Activated B cell treated with CpG ODN at 0.5 μM for 24 hours (primary cell): ENCODE data around the gene MRPS34. TPM values are rescaled to one million over a fixed set of nuclear protein-coding genes. Genes with fewer than 3 reads are reported as not detected.

Experiments used
- ATAC-seq: fragments of 200-7000 bp; cut with Tn5 transposase; one replicate; pipeline ENCODE4 v1.10.0; 2021; ENCODE audit warnings: low read depth, mild to moderate bottlenecking, moderate library complexity
- CTCF ChIA-PET: fragments of 350-600 bp; sonication (Branson Sonifier 250); formaldehyde crosslinking; loops from one replicate; lab custom pipeline; 2021; ENCODE audit warnings: antibody characterized with exemption; lab: Charles Lee
- POLR2A ChIA-PET: fragments of 350-600 bp; sonication (Branson Sonifier 250); formaldehyde crosslinking; loops from one replicate; lab custom pipeline; 2021; ENCODE audit warnings: antibody characterized with exemption; lab: Charles Lee
- DNase-seq: peaks from one replicate; pipeline ENCODE4 v3.0.0; 2022
- H3K27ac Mint-ChIP-seq: one replicate; pipeline ENCODE4 v1.8.0; 2020; ENCODE audit warnings: mixed read lengths
- H3K27me3 Mint-ChIP-seq: one replicate; pipeline ENCODE4 v1.8.0; 2021; ENCODE audit warnings: mixed read lengths
- H3K36me3 Mint-ChIP-seq: one replicate; pipeline ENCODE4 v1.8.0; 2021; ENCODE audit warnings: low read depth, mixed read lengths
- H3K4me1 Mint-ChIP-seq: one replicate; pipeline ENCODE4 v1.8.0; 2021; ENCODE audit warnings: mixed read lengths
- H3K4me3 Mint-ChIP-seq: one replicate; pipeline ENCODE4 v1.8.0; 2020; ENCODE audit warnings: mild to moderate bottlenecking, mixed read lengths
- H3K9me3 Mint-ChIP-seq: one replicate; pipeline ENCODE4 v1.8.0; 2020; ENCODE audit warnings: mixed read lengths
- intact Hi-C: fragments of 100-400 bp; cut with micrococcal nuclease; formaldehyde crosslinking; loops from one replicate; pipeline ENCODE4 v1.15.1; 2024
- total RNA-seq: library from RNA; stranded (reverse); gene quantifications from 2 replicates; pipeline ENCODE4 v1.2.3, GENCODE V29; 2022
- TF ChIP-seq, protein P1 (sequence below): fragments of 200-600 bp; IDR thresholded peaks from one replicate; pipeline ENCODE4 v1.8.0; 2022; ENCODE audit warnings: antibody characterized with exemption, mild to moderate bottlenecking

The MRPS34 gene
- 60.9 and 65.1 TPM in 2 replicates for total RNA-seq

DNA sequence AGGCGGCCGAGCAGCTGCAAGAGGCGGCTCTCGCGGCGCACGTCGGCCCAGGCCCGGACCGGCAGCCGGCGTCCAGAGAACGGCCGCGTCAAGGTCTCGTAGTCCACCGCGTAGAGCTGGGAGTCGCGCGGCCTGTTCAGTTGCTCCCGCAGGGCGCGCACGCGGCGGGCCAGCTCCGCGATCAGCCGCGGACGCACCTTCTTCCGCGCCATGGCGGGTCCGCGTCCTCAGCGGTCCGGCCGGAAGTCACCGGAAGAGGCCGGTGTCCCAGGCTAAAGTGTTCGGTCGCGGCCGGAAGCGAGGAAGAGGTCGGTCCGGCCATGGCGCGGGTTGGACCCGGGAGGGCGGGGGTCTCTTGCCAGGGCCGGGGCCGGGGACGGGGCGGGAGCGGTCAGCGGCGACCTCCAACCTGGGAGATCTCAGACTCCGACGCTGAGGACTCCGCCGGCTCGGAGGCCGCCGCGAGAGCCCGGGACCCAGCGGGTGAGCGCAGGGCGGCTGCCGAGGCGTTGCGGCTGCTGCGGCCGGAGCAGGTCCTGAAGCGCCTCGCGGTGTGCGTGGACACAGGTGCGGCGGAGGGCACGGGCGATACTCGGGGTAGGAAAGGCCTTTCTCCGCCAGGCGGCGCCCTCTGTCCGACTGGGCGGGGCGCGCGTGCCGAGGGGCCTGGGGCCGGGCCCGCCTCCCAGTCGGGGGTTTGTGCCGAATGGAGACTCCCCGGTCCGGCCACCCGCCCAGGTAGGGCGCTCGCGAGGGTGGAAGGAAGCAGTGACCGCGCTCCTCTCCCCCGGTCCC is at the start of gene MRPS34:
MRPS34 (minus strand) TSS at position 227 of the 795 bp plus-strand sequence; CDS start at position 212, 15 bp downstream.
- peak; percentile 81 for DNase-seq
- Mint-ChIP-seq H3K9me3 (no peaks in the 10 kb centered on the region), H3K27me3 (no peaks in the 10 kb centered on the region), H3K36me3 (peaks cover 31% of the 10 kb centered on the region), H3K4me3 (peak within 1 kb of the TSS; percentile 87), H3K4me1 (peaks cover 24% of the 10 kb centered on the region), H3K27ac (peak within 1 kb of the TSS; percentile 89)
- CTCF ChIA-PET = interaction anchor here (0.8 to 3.3 kb wide), 4 partner anchors 9 to 67 kb away, joined by 3 to 15 read pairs (median 3); partner anchors contain the start of genes MAPK8IP3, NUBP2 and SPSB3
- POLR2A ChIA-PET = interaction anchor here (0.6 to 5.6 kb wide), 14 partner anchors 10 to 352 kb away, joined by 3 to 88 read pairs (median 4); partner anchors contain the start of genes FAHD1, JPT2, MAPK8IP3 and NUBP2
- intact Hi-C loops = loop anchor here (1.0 to 5.0 kb wide), 5 partner anchors 9 to 431 kb away; partner anchors contain the start of genes HAGH, MAPK8IP3, NUBP2 and SPSB3
- ATAC-seq = peak; percentile 58
- TF ChIP-seq, protein P1, sequence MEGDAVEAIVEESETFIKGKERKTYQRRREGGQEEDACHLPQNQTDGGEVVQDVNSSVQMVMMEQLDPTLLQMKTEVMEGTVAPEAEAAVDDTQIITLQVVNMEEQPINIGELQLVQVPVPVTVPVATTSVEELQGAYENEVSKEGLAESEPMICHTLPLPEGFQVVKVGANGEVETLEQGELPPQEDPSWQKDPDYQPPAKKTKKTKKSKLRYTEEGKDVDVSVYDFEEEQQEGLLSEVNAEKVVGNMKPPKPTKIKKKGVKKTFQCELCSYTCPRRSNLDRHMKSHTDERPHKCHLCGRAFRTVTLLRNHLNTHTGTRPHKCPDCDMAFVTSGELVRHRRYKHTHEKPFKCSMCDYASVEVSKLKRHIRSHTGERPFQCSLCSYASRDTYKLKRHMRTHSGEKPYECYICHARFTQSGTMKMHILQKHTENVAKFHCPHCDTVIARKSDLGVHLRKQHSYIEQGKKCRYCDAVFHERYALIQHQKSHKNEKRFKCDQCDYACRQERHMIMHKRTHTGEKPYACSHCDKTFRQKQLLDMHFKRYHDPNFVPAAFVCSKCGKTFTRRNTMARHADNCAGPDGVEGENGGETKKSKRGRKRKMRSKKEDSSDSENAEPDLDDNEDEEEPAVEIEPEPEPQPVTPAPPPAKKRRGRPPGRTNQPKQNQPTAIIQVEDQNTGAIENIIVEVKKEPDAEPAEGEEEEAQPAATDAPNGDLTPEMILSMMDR = peak; percentile 50

DNA sequence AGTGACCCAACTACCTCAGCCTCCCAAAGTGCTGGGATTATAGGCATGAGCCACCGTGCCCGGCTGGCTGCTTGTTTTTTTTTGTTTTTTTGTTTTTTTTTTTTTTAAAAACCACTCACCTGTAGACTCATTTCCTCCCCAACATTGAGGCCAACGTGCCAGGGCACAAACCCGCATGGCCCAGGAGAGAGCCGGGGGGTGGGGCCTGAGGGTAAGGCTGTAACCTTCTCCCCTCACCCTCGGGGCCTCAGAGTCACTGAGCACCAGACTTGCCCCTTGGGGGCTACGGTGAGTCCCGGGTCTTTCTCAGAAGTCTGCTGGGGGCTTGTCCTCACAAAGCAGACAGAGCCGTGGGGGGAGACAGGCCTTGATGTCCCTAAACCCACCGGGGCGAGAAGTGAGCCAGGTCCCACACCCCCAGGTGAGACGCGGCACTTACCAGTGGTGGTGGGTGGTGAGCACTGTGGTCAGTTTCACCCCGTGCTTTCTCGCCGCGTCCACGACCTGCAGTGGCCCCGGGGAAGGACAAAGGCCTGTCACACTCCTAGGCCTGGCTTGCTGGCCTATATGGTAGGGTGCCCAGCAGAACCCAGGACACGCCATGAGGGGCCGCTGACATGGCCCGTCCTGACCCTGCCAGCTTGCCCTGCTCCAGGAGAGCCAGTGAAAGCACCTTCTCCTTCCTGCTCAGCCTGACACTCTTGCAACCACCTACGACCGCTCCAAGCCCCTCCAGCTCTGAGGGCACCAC is 49.1 kb upstream of the MRPS34 start:
- ATAC-seq (no peak), DNase-seq (no peak)
- Mint-ChIP-seq H3K27me3 (no peaks in the 10 kb centered on the region), H3K4me1 (peaks cover 16% of the 10 kb centered on the region), H3K9me3 (no peaks in the 10 kb centered on the region), H3K27ac (no peak overlapping the region), H3K36me3 (peaks cover 20% of the 10 kb centered on the region), H3K4me3 (no peak overlapping the region)
- TF ChIP-seq, protein P1 = no peak
- ChIA-PET CTCF (no interaction called here), POLR2A (no interaction called here)
- intact Hi-C loops = no loop called here

DNA sequence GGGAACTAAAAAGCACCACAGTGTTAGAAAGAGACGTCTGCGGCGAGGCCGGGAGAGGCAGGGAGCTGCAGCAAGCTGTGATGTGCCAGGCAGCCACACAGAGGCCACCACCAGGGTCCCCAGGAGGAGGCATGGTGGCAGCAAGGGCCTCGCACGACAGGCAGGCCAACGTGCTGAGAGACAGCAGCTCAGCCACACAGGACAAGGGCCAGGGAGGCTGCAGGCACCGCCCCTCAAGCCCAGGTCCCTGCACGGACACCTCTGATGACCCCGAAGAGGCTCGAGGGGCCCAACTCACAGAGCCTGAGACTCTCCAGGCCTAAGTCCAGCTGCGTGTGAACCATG is 48.0 kb upstream of the MRPS34 start:
- Mint-ChIP-seq H3K27me3 (no peaks in the 10 kb centered on the region), H3K9me3 (no peaks in the 10 kb centered on the region), H3K4me3 (no peak overlapping the region), H3K4me1 (peaks cover 15% of the 10 kb centered on the region), H3K36me3 (peaks cover 26% of the 10 kb centered on the region), H3K27ac (no peak overlapping the region)
- intact Hi-C loops = no loop called here
- no peak for ATAC-seq
- TF ChIP-seq, protein P1 = no peak
- no peak for DNase-seq
- POLR2A ChIA-PET = interaction anchor here (0.6 kb wide), 1 partner anchor 90 kb away, joined by 12 read pairs; no protein-coding TSS in a partner anchor
- CTCF ChIA-PET = no interaction called here

DNA sequence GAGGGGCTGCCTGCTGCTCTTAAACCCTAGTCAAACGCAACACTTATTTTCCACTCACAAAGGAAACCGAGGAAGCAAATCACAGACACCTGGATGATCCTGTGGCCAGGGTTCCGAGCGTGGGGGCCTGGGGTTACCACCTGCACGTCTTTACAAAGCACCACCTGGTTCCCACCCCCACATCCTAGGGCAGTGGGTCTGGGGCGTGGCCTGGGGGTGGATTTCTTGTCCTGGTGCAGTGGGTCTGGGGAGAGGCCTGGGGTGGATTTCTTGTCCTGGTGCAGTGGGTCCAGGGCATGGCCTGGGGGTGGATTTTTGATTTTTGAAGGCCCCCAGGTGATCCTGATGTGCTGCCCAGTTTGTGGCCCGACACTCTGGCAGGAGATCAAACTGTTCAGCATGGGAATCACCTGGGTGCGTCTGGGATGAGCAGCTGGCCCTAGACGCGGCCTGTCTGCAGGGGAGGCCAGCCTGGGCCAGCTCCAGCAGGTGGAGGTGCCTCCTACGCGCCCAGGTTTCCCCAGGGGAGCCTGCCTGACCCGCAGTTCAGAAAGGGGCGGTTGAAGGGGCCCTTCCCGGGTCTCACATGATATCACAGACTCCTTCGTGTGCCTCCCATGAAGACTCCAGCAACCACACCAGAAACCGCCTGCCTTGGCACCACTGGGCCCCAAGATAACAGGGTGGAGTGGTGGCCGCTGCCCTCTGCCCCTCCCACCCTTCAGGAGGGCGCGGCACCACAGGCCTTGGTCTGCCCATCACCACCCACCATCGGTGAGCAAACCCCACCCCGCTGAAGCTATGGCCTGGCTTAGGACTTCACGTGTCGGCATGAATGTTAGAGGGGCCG is 47.4 kb upstream of the MRPS34 start:
- TF ChIP-seq, protein P1 = no peak
- ChIA-PET POLR2A (no interaction called here), CTCF (no interaction called here)
- ATAC-seq (no peak), DNase-seq (no peak)
- Mint-ChIP-seq H3K27ac (no peak overlapping the region), H3K36me3 (peaks cover 31% of the 10 kb centered on the region), H3K4me3 (no peak overlapping the region), H3K9me3 (no peaks in the 10 kb centered on the region), H3K27me3 (no peaks in the 10 kb centered on the region), H3K4me1 (peaks cover 10% of the 10 kb centered on the region)
- intact Hi-C loops = no loop called here
